A673 (cell line): Measurements from ENCODE around the gene CCSER1. TPM values are rescaled to one million over a fixed set of nuclear protein-coding genes. Genes with fewer than 3 reads are reported as not detected.
A peak's percentile ranks its signal among the peaks of the same experiment; 100 is the strongest.

Experiments
- BruUV-seq: library from RNA; stranded (reverse); fragments of 400-500 nt; replicated peaks from 2 replicates; lab custom pipeline; 2021; lab: Mats Ljungman, UMichigan
- CTCF ChIA-PET: fragments of 300-600 bp; sonication (Branson Sonifier 250); formaldehyde crosslinking; loops from one replicate; lab custom pipeline; 2022; ENCODE audit warnings: antibody characterized with exemption; lab: Charles Lee
- POLR2A ChIA-PET: fragments of 300-600 bp; sonication (Branson Sonifier 250); formaldehyde crosslinking; loops from one replicate; lab custom pipeline; 2022; ENCODE audit warnings: antibody characterized with exemption; ENCODE audit not compliant: low non-redundant PET; lab: Charles Lee
- DNase-seq: peaks from one replicate; pipeline ENCODE4 v3.0.0-alpha.2; 2015; ENCODE audit warnings: low spot score
- H3K27ac ChIP-seq: fragments of 200-600 bp; sonication (generic); 2 replicates; pipeline ENCODE4 v1.5.1; 2016; ENCODE audit warnings: mixed run types, low read depth, mild to moderate bottlenecking, mixed read lengths, antibody characterized with exemption, low read length; ENCODE audit not compliant: poor library complexity, severe bottlenecking
- H3K27me3 ChIP-seq: fragments of 200-600 bp; sonication (generic); replicated peaks from 2 replicates; pipeline ENCODE4 v1.6.1; 2017; ENCODE audit warnings: mixed run types, low read depth, mild to moderate bottlenecking, mixed read lengths, antibody characterized with exemption, low read length; ENCODE audit not compliant: insufficient read depth, poor library complexity
- H3K36me3 ChIP-seq: fragments of 200-600 bp; sonication (generic); 2 replicates; pipeline ENCODE4 v1.6.1; 2016; ENCODE audit warnings: mixed run types, mild to moderate bottlenecking, mixed read lengths, antibody characterized with exemption, low read length; ENCODE audit not compliant: insufficient read depth, poor library complexity, severe bottlenecking
- H3K4me1 ChIP-seq: fragments of 200-600 bp; sonication (generic); 2 replicates; pipeline ENCODE4 v1.6.1; 2017; ENCODE audit warnings: mixed run types, mild to moderate bottlenecking, mixed read lengths, antibody characterized with exemption, low read length; ENCODE audit not compliant: insufficient read depth, poor library complexity, severe bottlenecking
- H3K4me3 ChIP-seq: fragments of 200-600 bp; sonication (generic); 2 replicates; pipeline ENCODE4 v1.5.1; 2016; ENCODE audit warnings: low read depth, mixed run types, mild to moderate bottlenecking, mixed read lengths, low read length; ENCODE audit not compliant: poor library complexity, severe bottlenecking
- H3K9me3 ChIP-seq: fragments of 200-600 bp; sonication (generic); 2 replicates; pipeline ENCODE4 v1.6.1; 2016; ENCODE audit warnings: mixed run types, low read depth, mild to moderate bottlenecking, mixed read lengths, antibody characterized with exemption, low read length; ENCODE audit not compliant: poor library complexity, severe bottlenecking
- CTCF ChIP-seq: fragments of 300-800, 200-600 bp; sonication (generic); conservative IDR thresholded peaks from 2 replicates; pipeline ENCODE4 v1.5.1; 2017; ENCODE audit warnings: low read depth, mild to moderate bottlenecking, antibody characterized with exemption, low read length, moderate library complexity, mixed read lengths
- EZH2 ChIP-seq: fragments of 200-600 bp; sonication (generic); IDR thresholded peaks from 2 replicates; pipeline ENCODE4 v1.6.1; 2017; ENCODE audit warnings: borderline replicate concordance, low read depth, mild to moderate bottlenecking, mixed read lengths, antibody characterized with exemption, low read length; ENCODE audit not compliant: poor library complexity, severe bottlenecking
- intact Hi-C: fragments of 100-400 bp; cut with micrococcal nuclease; formaldehyde crosslinking; loops from one replicate; pipeline ENCODE4 v1.10.0; 2022; ENCODE audit not compliant: unreplicated experiment
- total RNA-seq: library from RNA; stranded (reverse); gene quantifications from 2 replicates; pipeline ENCODE4 v1.2.3, GENCODE V29; 2021

Gene CCSER1
- total RNA-seq, 1 experiment from 2014 or later = not detected

- CTCF ChIA-PET = no interaction called here
These were observed 318.2 kb downstream of the CCSER1 start for GRCh38 chr4:90445380-90445779.

GRCh38 chr4:90449626-90450025 lies 322.4 kb downstream of the CCSER1 start:
- no peaks in the 10 kb centered on the region for H3K9me3 ChIP-seq
- no peak for TF ChIP-seq EZH2
- no peak for TF ChIP-seq CTCF
- no peak overlapping the region for H3K27ac ChIP-seq
- H3K27me3 ChIP-seq = no peaks in the 10 kb centered on the region
- POLR2A ChIA-PET = no interaction called here
- DNase-seq = no peak
- intact Hi-C loops = no loop called here
- no peaks in the 10 kb centered on the region for H3K36me3 ChIP-seq
- no TSS peak for BruUV-seq
- no peak overlapping the region for H3K4me3 ChIP-seq
- CTCF ChIA-PET = no interaction called here
- H3K4me1 ChIP-seq = no peaks in the 10 kb centered on the region

More at GRCh38 chr4:90445380-90445779, 318.2 kb downstream of the CCSER1 start:
- BruUV-seq = no TSS peak
- H3K27ac ChIP-seq = peak overlapping the region; percentile 37
- POLR2A ChIA-PET = no interaction called here
- intact Hi-C loops = no loop called here
- H3K36me3 ChIP-seq = no peaks in the 10 kb centered on the region
- no peaks in the 10 kb centered on the region for H3K4me1 ChIP-seq
- peak; percentile 21 for DNase-seq
- H3K4me3 ChIP-seq = no peak overlapping the region
- no peak for TF ChIP-seq CTCF
- no peak for TF ChIP-seq EZH2
- no peaks in the 10 kb centered on the region for H3K27me3 ChIP-seq
- H3K9me3 ChIP-seq = no peaks in the 10 kb centered on the region

GRCh38 chr4:90456891-90457290 lies 329.7 kb downstream of the CCSER1 start:
- Histone ChIP-seq H3K4me1 (no peaks in the 10 kb centered on the region), H3K9me3 (no peaks in the 10 kb centered on the region), H3K27ac (no peak overlapping the region), H3K4me3 (no peak overlapping the region), H3K36me3 (no peaks in the 10 kb centered on the region), H3K27me3 (no peaks in the 10 kb centered on the region)
- ChIA-PET POLR2A (no interaction called here), CTCF (no interaction called here)
- intact Hi-C loops = no loop called here
- no peak for DNase-seq
- no TSS peak for BruUV-seq
- TF ChIP-seq EZH2 = no peak
- TF ChIP-seq CTCF = no peak
